ENCODE data around the gene PINLYP. TPM values are rescaled to one million over a fixed set of nuclear protein-coding genes. Genes with fewer than 3 reads are reported as not detected.

Gene PINLYP
- 0.46 TPM for total RNA-seq
- long read RNA-seq, partial matches to known transcripts = 1 of 3 reads
- long read RNA-seq, other reads (novel, unspliced or antisense) = 0 of 3 reads

GRCh38 chr19:43575156-43575950 lies at the start of gene PINLYP, which contains the start of gene XRCC1:
Gene PINLYP, plus strand, starts transcription at chr19:43575801. Its CDS starts 1,391 bp downstream, at chr19:43577192.
Gene XRCC1, minus strand, starts transcription at chr19:43575527. Its CDS starts 69 bp downstream, at chr19:43575458.
- peak; percentile 98 for DNase-seq
- ATAC-seq (ENCODE audit: poor library complexity) = peak; percentile 100
- intact Hi-C loops (cut with DNase I) = no loop called here

GRCh38 chr19:43525836-43526771 lies 49.5 kb upstream of the PINLYP start:
- DNase-seq (no peak), ATAC-seq (ENCODE audit: poor library complexity) (peak; percentile 19)
- intact Hi-C loops (cut with DNase I) = no loop called here

GRCh38 chr19:43526884-43527859 lies 48.4 kb upstream of the PINLYP start, which contains the start of gene ETHE1:
Gene ETHE1, minus strand, starts transcription at chr19:43527201. Its CDS starts 24 bp downstream, at chr19:43527177.
- intact Hi-C loops (cut with DNase I) = no loop called here
- DNase-seq (peak; percentile 92), ATAC-seq (ENCODE audit: poor library complexity) (peak; percentile 96)

GRCh38 chr19:43527860-43528622 lies 47.6 kb upstream of the PINLYP start:
- ATAC-seq (ENCODE audit: poor library complexity) (peak; percentile 17), DNase-seq (peak; percentile 53)
- intact Hi-C loops (cut with DNase I) = no loop called here

GRCh38 chr19:43532571-43532961 lies 43.0 kb upstream of the PINLYP start:
- peak; percentile 7 for ATAC-seq (ENCODE audit: poor library complexity)
- DNase-seq = peak; percentile 76
- intact Hi-C loops (cut with DNase I) = no loop called here

- DNase-seq = peak; percentile 94
- peak; percentile 83 for ATAC-seq (ENCODE audit: poor library complexity)
- intact Hi-C loops (cut with DNase I) = no loop called here
Measured at GRCh38 chr19:43532962-43533545, 42.5 kb upstream of the PINLYP start, which contains the start of gene ZNF575. Gene ZNF575, plus strand, starts transcription at chr19:43533188. Its CDS starts 1,235 bp downstream, at chr19:43534423.

- intact Hi-C loops (cut with DNase I) = no loop called here
- DNase-seq = peak; percentile 99
- peak; percentile 88 for ATAC-seq (ENCODE audit: poor library complexity)
Measured at GRCh38 chr19:43533546-43534304, 41.9 kb upstream of the PINLYP start.

- DNase-seq (no peak), ATAC-seq (ENCODE audit: poor library complexity) (no peak)
- intact Hi-C loops (cut with DNase I) = no loop called here
Measured at GRCh38 chr19:43534305-43534815, 41.2 kb upstream of the PINLYP start.

GRCh38 chr19:43534816-43535761 lies 40.5 kb upstream of the PINLYP start:
- DNase-seq (peak; percentile 82), ATAC-seq (ENCODE audit: poor library complexity) (peak; percentile 5)
- intact Hi-C loops (cut with DNase I) = loop anchor here (5.0 kb wide), 1 partner anchor 117 kb away; no protein-coding TSS in a partner anchor

- intact Hi-C loops (cut with DNase I) = loop anchor here (5.0 kb wide), 1 partner anchor 113 kb away; no protein-coding TSS in a partner anchor
- DNase-seq (no peak), ATAC-seq (ENCODE audit: poor library complexity) (no peak)
Measured at GRCh38 chr19:43538922-43539321, 36.7 kb upstream of the PINLYP start.

- ATAC-seq (ENCODE audit: poor library complexity) (no peak), DNase-seq (peak; percentile 4)
- intact Hi-C loops (cut with DNase I) = no loop called here
Measured at GRCh38 chr19:43540381-43540780, 35.2 kb upstream of the PINLYP start.

- intact Hi-C loops (cut with DNase I) = no loop called here
- ATAC-seq (ENCODE audit: poor library complexity) = no peak
- DNase-seq = peak; percentile 4
Measured at GRCh38 chr19:43541920-43542650, 33.5 kb upstream of the PINLYP start.

- intact Hi-C loops (cut with DNase I) = no loop called here
- peak; percentile 20 for DNase-seq
- ATAC-seq (ENCODE audit: poor library complexity) = no peak
Measured at GRCh38 chr19:43544077-43544476, 31.5 kb upstream of the PINLYP start.

GRCh38 chr19:43545276-43545675 lies 30.3 kb upstream of the PINLYP start:
- DNase-seq (peak; percentile 27), ATAC-seq (ENCODE audit: poor library complexity) (no peak)
- intact Hi-C loops (cut with DNase I) = no loop called here

Data from Right ventricle myocardium superior (tissue), 1 donor.